NCI-H774 (cell line): ENCODE measurements around the gene BNIP5.
A peak's percentile ranks its signal among the peaks of the same experiment; 100 is the strongest.

Source experiments
- DNase-seq: peaks from one replicate; lab custom pipeline; 2025; lab: John Stamatoyannopoulos, UW

The BNIP5 gene

DNA sequence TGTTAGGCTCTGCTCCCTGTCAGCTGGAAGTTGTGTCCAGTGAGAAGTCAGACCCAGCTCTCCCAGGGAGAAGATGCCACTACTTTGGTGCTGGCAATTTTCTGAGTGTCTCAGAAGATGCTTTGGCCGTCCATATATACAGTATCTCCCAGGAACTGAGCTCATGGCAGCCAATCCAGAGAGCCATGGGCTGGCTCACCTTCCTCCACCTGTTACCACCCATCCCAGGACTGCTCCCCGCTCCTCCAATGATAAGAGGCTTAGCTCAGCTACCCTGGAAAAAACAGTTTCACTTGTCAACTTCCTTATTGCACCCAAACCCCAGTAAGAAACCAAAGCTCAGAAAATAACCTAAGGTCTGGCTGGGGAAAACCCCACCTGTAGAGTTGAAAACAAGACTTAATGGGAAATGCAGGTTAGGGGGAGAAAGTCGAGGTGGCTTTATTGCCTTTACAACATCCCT lies at the start of gene BNIP5:
Gene BNIP5 (minus strand): TSS at position 110 of the 463 bp plus-strand sequence. CDS start 6,198 bp downstream, outside the sequence.
- no peak for DNase-seq

GRCh38 chr6:36384095-36384494 lies 47.4 kb upstream of the BNIP5 start:
- DNase-seq = no peak

GRCh38 chr6:36383606-36384005 lies 46.9 kb upstream of the BNIP5 start:
- DNase-seq = no peak

- no peak for DNase-seq
Measured at GRCh38 chr6:36382976-36383375, 46.3 kb upstream of the BNIP5 start.

DNA sequence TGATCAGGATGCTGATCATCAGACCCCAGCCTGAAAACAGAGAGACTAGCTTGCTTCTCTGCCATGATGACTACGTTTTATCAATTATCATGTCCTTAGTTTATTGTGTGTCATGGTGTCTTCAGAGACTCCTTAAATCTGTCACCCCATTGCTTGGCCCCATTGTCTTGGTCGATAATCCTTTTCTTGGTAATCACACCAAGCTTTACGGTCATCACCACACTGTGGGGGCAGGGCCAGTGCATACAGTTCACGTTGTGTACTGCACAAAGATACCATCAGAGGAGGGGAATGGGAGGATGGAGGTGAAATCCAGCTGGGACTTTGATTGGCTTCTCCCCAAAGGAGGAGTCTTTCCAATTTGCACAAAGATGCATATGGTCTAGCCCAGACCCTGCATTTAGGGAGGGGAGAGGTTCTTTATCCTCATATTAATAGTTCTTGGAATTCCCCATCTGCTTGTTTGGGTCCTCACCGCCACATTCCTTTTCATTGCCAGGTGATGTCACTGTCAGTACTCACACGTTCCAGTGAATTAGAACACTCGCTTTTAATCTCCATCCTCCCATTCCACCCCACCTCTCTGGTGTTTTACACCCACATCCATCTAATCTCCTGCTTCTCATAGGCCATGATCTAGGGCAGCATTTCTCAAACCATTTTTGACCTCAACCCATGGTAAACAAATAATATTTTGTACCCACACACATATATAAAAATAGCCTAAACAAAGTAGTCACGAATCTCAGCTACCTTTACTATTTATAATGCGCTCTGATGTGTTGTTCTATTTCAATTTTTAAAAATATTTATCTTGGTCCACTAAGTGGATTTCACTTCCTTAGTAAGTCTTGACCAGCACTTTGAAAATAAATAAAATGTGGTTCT lies 45.1 kb upstream of the BNIP5 start:
- DNase-seq = no peak

- no peak for DNase-seq
Measured at GRCh38 chr6:36380166-36380565, 43.5 kb upstream of the BNIP5 start.

DNA sequence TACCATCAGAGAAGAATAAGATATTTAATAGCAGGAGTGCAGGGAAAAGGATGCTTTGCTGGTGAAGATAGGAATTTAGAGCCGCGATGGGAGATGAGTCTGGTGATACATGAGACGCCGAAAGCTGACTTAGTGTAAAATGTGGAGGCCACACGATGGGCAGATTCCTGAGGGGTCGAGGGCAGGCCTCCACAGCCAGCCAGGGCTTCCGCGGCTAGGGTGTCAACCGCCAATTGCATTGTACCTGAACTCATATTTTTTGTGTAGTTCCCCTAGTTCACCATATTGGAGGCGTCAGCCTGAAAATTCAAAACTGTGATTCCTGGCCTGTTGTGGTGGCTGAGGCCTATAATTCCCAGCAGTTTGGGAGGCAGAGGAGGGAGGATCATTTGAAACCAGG lies 42.2 kb upstream of the BNIP5 start:
- DNase-seq = no peak

- DNase-seq = no peak
Measured at GRCh38 chr6:36378243-36378920, 41.7 kb upstream of the BNIP5 start.

- no peak for DNase-seq
Measured at GRCh38 chr6:36377594-36377993, 40.9 kb upstream of the BNIP5 start.

- DNase-seq = no peak
Measured at GRCh38 chr6:36376742-36377141, 40.1 kb upstream of the BNIP5 start.

- no peak for DNase-seq
Measured at GRCh38 chr6:36376183-36376582, 39.5 kb upstream of the BNIP5 start.

- DNase-seq = no peak
Measured at GRCh38 chr6:36375644-36376155, 39.0 kb upstream of the BNIP5 start.

DNA sequence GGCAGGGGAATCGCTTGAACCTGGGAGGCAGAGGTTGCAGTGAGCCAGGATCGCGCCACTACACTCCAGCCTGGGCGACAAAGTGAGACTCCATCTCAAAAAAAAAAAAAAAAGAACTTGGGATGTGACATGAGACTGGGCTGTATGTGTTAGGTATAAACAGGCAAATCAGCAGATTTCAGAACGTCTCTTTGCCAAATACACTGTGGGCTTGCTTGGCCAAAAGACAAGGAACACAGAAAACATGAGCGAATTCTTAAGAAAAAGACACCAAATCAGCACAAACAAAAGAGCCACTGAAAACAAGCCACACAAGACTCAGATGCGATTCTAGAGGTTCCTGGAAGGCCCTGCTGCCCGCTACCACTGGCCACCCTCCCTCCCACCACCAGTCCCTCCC lies 38.3 kb upstream of the BNIP5 start:
- no peak for DNase-seq

GRCh38 chr6:36374194-36374593 lies 37.5 kb upstream of the BNIP5 start:
- DNase-seq = no peak

- DNase-seq = no peak
Measured at GRCh38 chr6:36373368-36374019, 36.8 kb upstream of the BNIP5 start.

GRCh38 chr6:36372088-36372487 lies 35.4 kb upstream of the BNIP5 start:
- DNase-seq = no peak

GRCh38 chr6:36371211-36371610 lies 34.5 kb upstream of the BNIP5 start:
- DNase-seq = no peak

DNA sequence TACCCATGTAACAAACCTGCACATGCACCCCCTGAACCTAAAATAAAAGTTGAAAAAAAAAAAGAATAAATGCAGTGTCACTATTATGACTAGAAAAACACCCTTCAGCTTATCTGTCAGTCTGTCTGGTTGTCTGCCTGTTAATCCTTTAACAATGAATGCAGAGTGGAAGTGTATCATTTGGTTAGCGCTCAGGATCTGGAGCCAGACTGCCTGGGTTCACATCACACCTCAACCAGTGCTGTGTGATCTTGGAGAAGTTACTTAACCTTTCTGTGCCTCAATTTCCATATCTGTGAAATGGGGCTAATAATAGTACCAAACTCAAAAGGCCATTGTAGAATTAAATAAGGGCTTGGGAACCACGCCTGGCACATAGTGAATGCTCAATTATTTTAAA lies 34.0 kb upstream of the BNIP5 start:
- no peak for DNase-seq

GRCh38 chr6:36368921-36369865 lies 32.5 kb upstream of the BNIP5 start:
- DNase-seq = peak; percentile 27

- no peak for DNase-seq
Measured at GRCh38 chr6:36368421-36368820, 31.7 kb upstream of the BNIP5 start.

DNA sequence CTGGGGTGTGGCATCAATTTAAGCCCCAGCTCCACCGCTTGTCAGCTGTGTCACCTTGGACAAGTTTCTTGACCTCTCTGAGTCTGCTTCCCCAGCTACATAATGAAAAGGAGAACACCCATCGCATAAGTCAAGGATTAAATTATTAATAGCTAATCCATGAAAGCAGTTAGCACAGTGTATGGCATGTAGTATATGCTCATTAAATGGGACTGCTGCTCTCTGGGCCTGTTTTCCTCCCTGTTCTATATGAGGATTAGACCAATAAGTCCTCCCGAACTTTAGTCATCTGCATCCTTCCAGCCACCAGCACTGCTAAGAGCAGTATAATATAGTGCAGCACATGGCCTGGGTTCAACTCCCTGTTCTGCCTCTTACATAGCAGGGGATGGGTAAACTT lies 31.1 kb upstream of the BNIP5 start:
- DNase-seq = no peak
